HEK293T (cell line): ENCODE data around the gene GRIA2.

Experiments used
- ARNT ChIP-seq: fragments of 450-650 bp; IDR thresholded peaks from 2 replicates; pipeline ENCODE4 v1.6.1; 2017; ENCODE audit warnings: mild to moderate bottlenecking
- BHLHE40 ChIP-seq: fragments of 450-650 bp; IDR thresholded peaks from 2 replicates; pipeline ENCODE4 v1.6.1; 2016; ENCODE audit warnings: mild to moderate bottlenecking, moderate library complexity, borderline replicate concordance
- FOXA1 ChIP-seq: fragments of 450-650 bp; IDR thresholded peaks from 2 replicates; pipeline ENCODE4 v1.6.1; 2016; ENCODE audit warnings: mild to moderate bottlenecking
- FOXK2 ChIP-seq: fragments of 450-650 bp; IDR thresholded peaks from 2 replicates; pipeline ENCODE4 v1.6.1; 2016; ENCODE audit warnings: mild to moderate bottlenecking
- FOXM1 ChIP-seq: fragments of 450-650 bp; IDR thresholded peaks from 2 replicates; pipeline ENCODE4 v1.6.1; 2017; ENCODE audit warnings: mild to moderate bottlenecking, borderline replicate concordance
- LEF1 ChIP-seq: fragments of 450-650 bp; IDR thresholded peaks from 2 replicates; pipeline ENCODE4 v1.6.1; 2017; ENCODE audit warnings: mild to moderate bottlenecking, borderline replicate concordance
- PKNOX1 ChIP-seq: fragments of 450-650 bp; IDR thresholded peaks from 2 replicates; pipeline ENCODE4 v1.6.1; 2016
- SP1 ChIP-seq: fragments of 450-650 bp; IDR thresholded peaks from 2 replicates; pipeline ENCODE4 v1.6.1; 2017

- TF ChIP-seq SP1 (no peak), PKNOX1 (no peak), BHLHE40 (no peak), ARNT (no peak), FOXM1 (no peak), FOXA1 (no peak), FOXK2 (no peak), LEF1 (no peak)
Observed at GRCh38 chr4:157300701-157301100, 80.2 kb downstream of the GRIA2 start.
